Breast epithelium (tissue), 4 donors: Measurements from ENCODE around the gene LSG1. TPM values are rescaled to one million over a fixed set of nuclear protein-coding genes. Genes with fewer than 3 reads are reported as not detected.

ENCODE experiments used
- DNase-seq, 2 donors: peaks; one replicate each; pipeline ENCODE4 v3.0.0-alpha.2; 2019; ENCODE audit warnings: low spot score in 2 of 2
- H3K27ac ChIP-seq, 2 donors: fragments of 200-600 bp; sonication (generic) in 1 of 2; one replicate each; pipeline ENCODE4 v1.5.1; 2016 to 2019; ENCODE audit warnings: mild to moderate bottlenecking in 1 of 2
- H3K27me3 ChIP-seq, 2 donors: fragments of 200-600 bp; sonication (generic) in 1 of 2; one replicate each; pipeline versions ENCODE4 v1.5.1 to v1.6.0; 2017 to 2019; ENCODE audit warnings: control low read depth in 1 of 2, mild to moderate bottlenecking in 1 of 2
- H3K36me3 ChIP-seq: fragments of 200-600 bp; one replicate; pipeline ENCODE4 v1.5.1; 2019
- H3K4me1 ChIP-seq, 2 donors: fragments of 200-600 bp; sonication (generic); one replicate each; pipeline ENCODE4 v1.5.1; 2016 to 2019; ENCODE audit warnings: control low read depth in 1 of 2
- H3K4me3 ChIP-seq, 3 donors: fragments of 200-600 bp; sonication (generic); 1 replicate in 2 of 3; 2 replicates in 1 of 3; pipeline ENCODE4 v1.5.1; 2016 to 2019; ENCODE audit warnings: mild to moderate bottlenecking in 3 of 3, moderate library complexity in 2 of 3
- H3K9me3 ChIP-seq, 2 donors: fragments of 200-600 bp; sonication (generic) in 1 of 2; one replicate each; pipeline ENCODE4 v1.5.1; 2016 to 2019; ENCODE audit warnings: control low read depth in 1 of 2
- POLR2A ChIP-seq: fragments of 450-650 bp; IDR thresholded peaks from one replicate; pipeline ENCODE4 v1.6.1; 2016; ENCODE audit warnings: antibody characterized with exemption, mild to moderate bottlenecking, moderate library complexity
- POLR2AphosphoS5 ChIP-seq, 3 donors: sonication (generic); formaldehyde crosslinking; IDR thresholded peaks; one replicate each; pipeline ENCODE4 v1.6.1; 2017; ENCODE audit warnings: antibody characterized with exemption in 3 of 3
- intact Hi-C: fragments of 100-400 bp; cut with DNase I; formaldehyde crosslinking; loops from one replicate; pipeline ENCODE4 v1.15.1; 2023; ENCODE audit warnings: low total_unique reads
- total RNA-seq, 3 donors: library from RNA; depleted of rRNA; stranded (reverse); fragments of >200 nt; gene quantifications; one replicate each; pipeline ENCODE4 v1.1.0, GENCODE V29; 2016
- TF ChIP-seq, protein P1 (sequence below), 3 donors: fragments of 450-650 bp; IDR thresholded peaks; one replicate each; pipeline ENCODE4 v1.5.1; 2016 to 2017; ENCODE audit warnings: antibody characterized with exemption in 3 of 3, mild to moderate bottlenecking in 3 of 3, moderate library complexity in 3 of 3

Gene LSG1
- total RNA-seq, 3 donors from 2014 or later, result 34.9 to 62.3 (median 57.0) TPM

DNA sequence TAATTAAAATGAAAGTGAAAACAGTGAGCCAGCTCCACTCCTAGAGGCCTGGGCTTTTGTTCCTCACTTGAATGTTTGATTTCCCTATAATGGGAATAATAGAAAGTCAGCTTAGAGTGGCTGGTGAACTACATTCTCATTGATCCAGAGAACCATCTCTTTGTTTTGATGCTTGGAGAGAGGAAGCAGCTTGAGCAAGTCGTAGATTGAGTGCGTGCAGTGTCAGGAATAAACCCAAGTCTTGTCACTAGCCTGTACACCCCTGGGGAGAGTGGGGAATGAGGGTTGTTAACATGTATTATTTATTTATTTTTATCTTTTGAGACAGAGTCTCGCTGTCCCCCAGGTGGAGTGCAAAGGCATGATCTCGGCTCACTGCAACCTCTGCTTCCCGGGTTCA lies 885 bp upstream of the LSG1 start:
- Histone ChIP-seq H3K9me3 (no peaks in the 10 kb centered on the region), H3K4me3 (peak overlapping the region; percentile 73 to 88 (median 76)), H3K36me3 (no peaks in the 10 kb centered on the region), H3K27ac (peak overlapping the region; percentile 87 to 93), H3K4me1 (peaks cover 0 to 13% of the 10 kb centered on the region in 2 donors), H3K27me3 (no peaks in the 10 kb centered on the region)
- no peak for DNase-seq
- no peak for TF ChIP-seq POLR2A
- TF ChIP-seq POLR2AphosphoS5 (IDR thresholded peaks at IDR 0.05), result no peak
- TF ChIP-seq, protein P1, sequence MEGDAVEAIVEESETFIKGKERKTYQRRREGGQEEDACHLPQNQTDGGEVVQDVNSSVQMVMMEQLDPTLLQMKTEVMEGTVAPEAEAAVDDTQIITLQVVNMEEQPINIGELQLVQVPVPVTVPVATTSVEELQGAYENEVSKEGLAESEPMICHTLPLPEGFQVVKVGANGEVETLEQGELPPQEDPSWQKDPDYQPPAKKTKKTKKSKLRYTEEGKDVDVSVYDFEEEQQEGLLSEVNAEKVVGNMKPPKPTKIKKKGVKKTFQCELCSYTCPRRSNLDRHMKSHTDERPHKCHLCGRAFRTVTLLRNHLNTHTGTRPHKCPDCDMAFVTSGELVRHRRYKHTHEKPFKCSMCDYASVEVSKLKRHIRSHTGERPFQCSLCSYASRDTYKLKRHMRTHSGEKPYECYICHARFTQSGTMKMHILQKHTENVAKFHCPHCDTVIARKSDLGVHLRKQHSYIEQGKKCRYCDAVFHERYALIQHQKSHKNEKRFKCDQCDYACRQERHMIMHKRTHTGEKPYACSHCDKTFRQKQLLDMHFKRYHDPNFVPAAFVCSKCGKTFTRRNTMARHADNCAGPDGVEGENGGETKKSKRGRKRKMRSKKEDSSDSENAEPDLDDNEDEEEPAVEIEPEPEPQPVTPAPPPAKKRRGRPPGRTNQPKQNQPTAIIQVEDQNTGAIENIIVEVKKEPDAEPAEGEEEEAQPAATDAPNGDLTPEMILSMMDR (IDR thresholded peaks at IDR 0.05), result no peak
- intact Hi-C loops, result loop anchor here (5.0 kb wide), 1 partner anchor 589 kb away; no protein-coding TSS in a partner anchor

DNA sequence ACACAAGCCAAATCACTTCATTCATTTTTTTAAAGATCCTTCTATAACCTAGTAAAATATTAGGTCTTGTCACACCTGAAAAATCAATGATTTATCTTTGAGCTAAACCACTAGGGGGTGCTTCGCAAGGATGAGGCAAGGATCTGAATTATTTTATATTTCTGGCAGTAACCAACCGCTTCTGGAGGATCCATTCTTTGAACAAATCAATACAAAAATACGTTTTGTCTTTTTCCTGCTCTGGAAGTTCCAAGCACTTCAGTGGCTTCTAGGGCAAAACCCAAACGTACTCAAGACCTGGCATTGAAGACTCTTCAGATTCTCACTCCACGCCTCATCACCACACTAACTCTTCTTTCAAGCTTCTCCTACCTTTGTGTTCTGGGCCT lies 486 bp downstream of the LSG1 start:
- Histone ChIP-seq H3K27ac (peak overlapping the region; percentile 87 to 93), H3K36me3 (no peaks in the 10 kb centered on the region), H3K4me1 (peaks cover 0 to 13% of the 10 kb centered on the region in 2 donors), H3K27me3 (no peaks in the 10 kb centered on the region), H3K9me3 (no peaks in the 10 kb centered on the region), H3K4me3 (peak overlapping the region; percentile 73 to 88 (median 76))
- TF ChIP-seq POLR2AphosphoS5 (IDR thresholded peaks at IDR 0.05) (no peak), POLR2A (no peak)
- TF ChIP-seq, protein P1 (IDR thresholded peaks at IDR 0.05), result peak; percentile 24 to 46 (median 26)
- intact Hi-C loops, result loop anchor here (5.0 kb wide), 1 partner anchor 591 kb away; no protein-coding TSS in a partner anchor
- DNase-seq, result no peak

DNA sequence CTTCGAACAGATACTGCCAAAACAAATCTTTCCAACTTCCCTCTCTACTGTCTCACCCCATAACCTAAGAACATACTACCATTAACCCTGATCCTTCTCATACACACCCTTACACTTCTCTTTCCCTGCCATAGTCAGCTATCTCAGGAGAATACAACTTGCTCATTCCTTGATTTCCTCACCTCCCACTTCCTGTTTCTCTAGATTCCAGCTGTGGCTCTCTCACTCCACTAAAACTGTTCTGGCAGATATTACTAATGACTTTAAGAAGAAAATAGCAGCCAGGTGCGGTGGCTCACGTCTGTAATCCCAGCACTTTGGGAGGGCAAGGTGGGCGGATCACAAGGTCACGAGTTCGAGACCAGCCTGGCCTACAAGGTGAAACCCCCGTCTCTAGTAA lies 4.6 kb downstream of the LSG1 start:
- TF ChIP-seq POLR2AphosphoS5 (IDR thresholded peaks at IDR 0.05) (no peak), POLR2A (no peak)
- TF ChIP-seq, protein P1 (IDR thresholded peaks at IDR 0.05), result no peak
- Histone ChIP-seq H3K27ac (no peak overlapping the region), H3K36me3 (no peaks in the 10 kb centered on the region), H3K9me3 (no peaks in the 10 kb centered on the region), H3K4me3 (no peak overlapping the region), H3K4me1 (peaks cover 0 to 10% of the 10 kb centered on the region in 2 donors), H3K27me3 (no peaks in the 10 kb centered on the region)
- intact Hi-C loops, result no loop called here
- DNase-seq, result no peak

DNA sequence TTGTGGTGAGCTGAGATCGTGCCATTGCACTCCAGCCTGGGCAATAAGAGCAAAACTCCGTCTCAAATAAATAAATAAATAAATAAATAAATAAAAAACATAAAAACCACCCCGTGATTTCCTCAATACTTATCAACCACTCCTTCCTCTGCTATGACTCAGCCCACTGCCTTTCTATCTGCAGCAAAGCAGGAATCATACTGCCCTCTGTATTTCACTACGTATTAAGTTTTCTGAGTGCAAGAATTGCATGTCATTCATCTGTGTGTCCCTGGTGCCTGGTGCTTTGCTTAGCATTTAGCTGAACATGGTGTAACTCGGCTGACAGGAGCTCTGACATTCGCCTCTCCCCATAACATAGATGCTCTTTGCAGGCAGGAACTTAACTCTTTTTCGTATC lies 7.1 kb downstream of the LSG1 start:
- Histone ChIP-seq H3K4me3 (no peak overlapping the region), H3K9me3 (no peaks in the 10 kb centered on the region), H3K27ac (no peak overlapping the region), H3K4me1 (no peaks in the 10 kb centered on the region), H3K27me3 (no peaks in the 10 kb centered on the region), H3K36me3 (no peaks in the 10 kb centered on the region)
- intact Hi-C loops, result no loop called here
- TF ChIP-seq POLR2A, result no peak
- TF ChIP-seq POLR2AphosphoS5 (IDR thresholded peaks at IDR 0.05), result no peak
- TF ChIP-seq, protein P1 (IDR thresholded peaks at IDR 0.05), result no peak
- DNase-seq, result no peak

DNA sequence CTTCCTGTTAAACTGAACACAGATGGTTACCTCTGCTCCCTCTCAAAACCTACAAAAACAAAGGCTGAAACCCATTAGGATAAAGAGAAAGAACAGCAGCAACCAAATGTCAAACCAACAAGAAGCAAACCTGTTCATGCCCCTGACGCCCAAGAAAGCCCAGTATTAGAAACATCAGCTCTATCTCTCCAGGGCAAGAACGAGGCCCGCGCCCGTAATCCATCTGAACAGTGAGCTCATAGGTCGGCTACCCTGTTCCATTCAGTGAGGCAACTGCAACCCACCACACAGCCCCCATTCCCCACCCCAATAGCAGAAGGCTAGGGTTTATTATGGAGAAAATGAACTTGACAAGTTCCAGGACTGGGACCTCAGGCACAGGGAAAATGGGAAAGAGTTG lies 10.0 kb downstream of the LSG1 start:
- no peak for DNase-seq
- TF ChIP-seq POLR2A (no peak), POLR2AphosphoS5 (IDR thresholded peaks at IDR 0.05) (no peak)
- TF ChIP-seq, protein P1 (IDR thresholded peaks at IDR 0.05), result no peak
- Histone ChIP-seq H3K36me3 (peaks cover 4% of the 10 kb centered on the region), H3K9me3 (no peaks in the 10 kb centered on the region), H3K27me3 (no peaks in the 10 kb centered on the region), H3K4me1 (no peaks in the 10 kb centered on the region), H3K4me3 (no peak overlapping the region), H3K27ac (no peak overlapping the region)
- intact Hi-C loops, result no loop called here
